Nephron progenitor cell (in vitro differentiated cells): Measurements from ENCODE around the gene CC2D1A.

ENCODE experiments used
- DNase-seq: peaks from one replicate; pipeline ENCODE4 v3.0.0; 2021
- H3K27ac Mint-ChIP-seq: 2 replicates; pipeline ENCODE4 v1.8.0; 2021; ENCODE audit warnings: mild to moderate bottlenecking, moderate library complexity, mixed read lengths
- H3K27me3 Mint-ChIP-seq: 2 replicates; pipeline ENCODE4 v1.8.0; 2021; ENCODE audit warnings: mild to moderate bottlenecking, low read depth, mixed read lengths; ENCODE audit not compliant: poor library complexity
- H3K36me3 Mint-ChIP-seq: 2 replicates; pipeline ENCODE4 v1.8.0; 2021; ENCODE audit warnings: low read depth, mixed read lengths
- H3K4me1 Mint-ChIP-seq: 2 replicates; pipeline ENCODE4 v1.8.0; 2021; ENCODE audit warnings: mixed read lengths
- H3K4me3 Mint-ChIP-seq: 2 replicates; pipeline ENCODE4 v1.8.0; 2021; ENCODE audit warnings: mild to moderate bottlenecking, moderate library complexity, mixed read lengths
- H3K9me3 Mint-ChIP-seq: 2 replicates; pipeline ENCODE4 v1.8.0; 2021; ENCODE audit warnings: mild to moderate bottlenecking, moderate library complexity, mixed read lengths
- TF ChIP-seq, protein P1 (sequence below): fragments of 200-600 bp; sonication (generic); IDR thresholded peaks from 2 replicates; pipeline ENCODE4 v1.5.0; 2021; ENCODE audit warnings: antibody characterized with exemption

The CC2D1A gene

DNA sequence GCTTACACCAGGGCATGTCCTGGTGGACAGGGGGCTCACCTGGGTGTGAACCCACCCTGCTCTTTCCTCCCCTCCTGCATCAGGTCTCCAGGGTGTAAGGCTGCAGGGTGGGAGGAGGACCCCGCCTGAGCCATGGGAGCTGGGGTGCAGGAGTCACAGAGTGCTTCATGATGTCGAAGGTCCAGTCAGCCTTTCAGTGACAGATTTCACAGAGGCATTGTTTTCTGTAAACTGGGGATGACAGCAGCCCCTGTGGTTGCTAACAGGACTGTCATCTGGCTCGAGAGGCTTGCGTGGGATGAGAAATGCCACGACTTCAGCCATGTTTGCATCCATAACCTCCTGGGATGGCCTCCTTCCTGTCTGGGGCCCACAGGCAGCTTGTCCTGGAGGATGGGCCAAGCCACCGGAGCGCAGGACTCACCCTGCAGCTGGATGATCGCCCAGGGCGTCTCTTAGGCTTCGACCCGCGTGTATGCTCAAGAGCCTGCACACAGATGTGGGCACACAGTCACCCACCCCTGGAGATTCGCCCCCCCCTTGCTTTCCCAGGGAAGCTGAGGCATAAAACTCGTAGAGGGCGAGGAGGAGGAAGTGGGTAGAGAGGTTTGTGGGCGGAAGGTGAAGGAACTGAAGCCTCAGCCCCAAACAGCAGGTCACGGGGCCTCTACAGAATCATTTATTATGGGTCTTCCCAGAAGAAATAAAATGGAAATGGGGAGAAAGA, 24.1 kb upstream of the CC2D1A start:
- Mint-ChIP-seq H3K36me3 (no peaks in the 10 kb centered on the region), H3K27me3 (peaks cover 8% of the 10 kb centered on the region), H3K4me1 (peaks cover 34% of the 10 kb centered on the region), H3K4me3 (no peak overlapping the region), H3K9me3 (no peaks in the 10 kb centered on the region), H3K27ac (no peak overlapping the region)
- TF ChIP-seq, protein P1, sequence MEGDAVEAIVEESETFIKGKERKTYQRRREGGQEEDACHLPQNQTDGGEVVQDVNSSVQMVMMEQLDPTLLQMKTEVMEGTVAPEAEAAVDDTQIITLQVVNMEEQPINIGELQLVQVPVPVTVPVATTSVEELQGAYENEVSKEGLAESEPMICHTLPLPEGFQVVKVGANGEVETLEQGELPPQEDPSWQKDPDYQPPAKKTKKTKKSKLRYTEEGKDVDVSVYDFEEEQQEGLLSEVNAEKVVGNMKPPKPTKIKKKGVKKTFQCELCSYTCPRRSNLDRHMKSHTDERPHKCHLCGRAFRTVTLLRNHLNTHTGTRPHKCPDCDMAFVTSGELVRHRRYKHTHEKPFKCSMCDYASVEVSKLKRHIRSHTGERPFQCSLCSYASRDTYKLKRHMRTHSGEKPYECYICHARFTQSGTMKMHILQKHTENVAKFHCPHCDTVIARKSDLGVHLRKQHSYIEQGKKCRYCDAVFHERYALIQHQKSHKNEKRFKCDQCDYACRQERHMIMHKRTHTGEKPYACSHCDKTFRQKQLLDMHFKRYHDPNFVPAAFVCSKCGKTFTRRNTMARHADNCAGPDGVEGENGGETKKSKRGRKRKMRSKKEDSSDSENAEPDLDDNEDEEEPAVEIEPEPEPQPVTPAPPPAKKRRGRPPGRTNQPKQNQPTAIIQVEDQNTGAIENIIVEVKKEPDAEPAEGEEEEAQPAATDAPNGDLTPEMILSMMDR = no peak
- no peak for DNase-seq

DNA sequence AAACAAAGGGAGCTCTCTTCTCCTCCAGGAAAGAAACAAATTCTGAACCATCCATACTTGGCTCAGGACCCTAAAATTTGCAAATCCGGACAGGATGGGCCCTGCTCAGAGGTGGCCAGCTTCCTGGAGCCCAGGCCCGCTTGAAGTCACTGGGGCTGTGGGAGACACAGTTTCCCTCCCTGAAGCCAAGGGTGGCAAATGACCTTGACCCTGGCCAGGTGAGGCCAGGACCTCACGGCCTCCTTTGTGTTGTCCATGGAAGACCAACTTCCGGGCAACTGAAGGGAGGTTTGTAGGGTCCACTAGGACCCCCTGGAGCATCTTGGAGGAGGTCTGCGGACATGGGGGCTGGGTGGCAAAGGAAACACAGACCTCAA, 23.6 kb upstream of the CC2D1A start:
- TF ChIP-seq, protein P1 = no peak
- H3K4me1 Mint-ChIP-seq = peaks cover 34% of the 10 kb centered on the region
- H3K36me3 Mint-ChIP-seq = no peaks in the 10 kb centered on the region
- DNase-seq = no peak
- no peak overlapping the region for H3K4me3 Mint-ChIP-seq
- no peaks in the 10 kb centered on the region for H3K9me3 Mint-ChIP-seq
- peaks cover 8% of the 10 kb centered on the region for H3K27me3 Mint-ChIP-seq
- H3K27ac Mint-ChIP-seq = no peak overlapping the region

DNA sequence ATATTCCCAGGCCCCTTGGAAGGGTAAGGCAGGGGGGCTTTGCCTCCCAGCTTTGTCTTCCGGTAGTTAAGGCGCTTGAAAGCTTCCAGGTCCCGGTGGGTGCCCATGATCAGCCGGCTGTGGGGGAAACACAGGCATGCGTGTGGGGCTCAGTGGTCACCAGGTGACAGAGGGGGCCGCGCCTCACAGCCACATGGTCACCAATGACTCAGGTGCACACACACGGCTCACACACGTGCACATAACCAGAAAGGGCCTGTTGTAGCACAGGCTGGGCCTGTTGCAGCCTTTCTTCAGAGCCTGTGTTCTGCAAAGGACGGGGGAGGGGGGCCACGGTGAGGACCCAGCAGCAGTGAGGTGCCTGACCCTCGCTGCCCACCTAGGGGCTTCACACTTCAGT, 23.2 kb upstream of the CC2D1A start:
- H3K36me3 Mint-ChIP-seq = no peaks in the 10 kb centered on the region
- peaks cover 34% of the 10 kb centered on the region for H3K4me1 Mint-ChIP-seq
- no peak overlapping the region for H3K4me3 Mint-ChIP-seq
- H3K9me3 Mint-ChIP-seq = no peaks in the 10 kb centered on the region
- DNase-seq = no peak
- peaks cover 8% of the 10 kb centered on the region for H3K27me3 Mint-ChIP-seq
- no peak overlapping the region for H3K27ac Mint-ChIP-seq
- TF ChIP-seq, protein P1 = no peak

DNA sequence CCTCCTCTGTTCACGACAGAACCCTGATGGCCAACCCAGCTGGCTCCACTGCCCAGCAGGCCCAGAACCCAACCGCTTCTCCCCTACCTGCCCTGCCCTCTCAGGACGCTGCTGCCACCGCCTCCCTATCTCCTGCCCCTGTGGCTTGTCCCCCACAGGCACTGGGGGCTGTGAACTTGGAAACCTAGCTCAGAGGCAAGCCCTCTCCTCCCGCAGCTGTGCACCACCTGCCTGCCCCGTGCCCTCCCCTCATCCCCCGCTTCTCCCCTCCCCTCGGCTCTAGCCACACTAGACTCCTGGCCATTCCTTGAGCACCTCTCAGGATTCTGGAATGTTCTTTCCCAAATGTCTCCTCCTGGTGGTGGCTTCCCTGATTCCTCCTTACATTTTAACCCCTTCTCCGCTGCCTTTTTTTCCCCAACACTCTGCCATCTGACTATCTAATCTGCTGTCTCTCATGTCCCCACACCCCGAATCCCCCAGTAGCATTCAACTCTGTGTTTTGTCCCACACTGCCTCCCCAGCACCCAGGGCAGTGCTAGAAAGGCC, 22.4 kb upstream of the CC2D1A start:
- TF ChIP-seq, protein P1 = no peak
- Mint-ChIP-seq H3K9me3 (no peaks in the 10 kb centered on the region), H3K4me1 (peaks cover 34% of the 10 kb centered on the region), H3K4me3 (no peak overlapping the region), H3K27ac (no peak overlapping the region), H3K36me3 (no peaks in the 10 kb centered on the region), H3K27me3 (peaks cover 8% of the 10 kb centered on the region)
- no peak for DNase-seq

DNA sequence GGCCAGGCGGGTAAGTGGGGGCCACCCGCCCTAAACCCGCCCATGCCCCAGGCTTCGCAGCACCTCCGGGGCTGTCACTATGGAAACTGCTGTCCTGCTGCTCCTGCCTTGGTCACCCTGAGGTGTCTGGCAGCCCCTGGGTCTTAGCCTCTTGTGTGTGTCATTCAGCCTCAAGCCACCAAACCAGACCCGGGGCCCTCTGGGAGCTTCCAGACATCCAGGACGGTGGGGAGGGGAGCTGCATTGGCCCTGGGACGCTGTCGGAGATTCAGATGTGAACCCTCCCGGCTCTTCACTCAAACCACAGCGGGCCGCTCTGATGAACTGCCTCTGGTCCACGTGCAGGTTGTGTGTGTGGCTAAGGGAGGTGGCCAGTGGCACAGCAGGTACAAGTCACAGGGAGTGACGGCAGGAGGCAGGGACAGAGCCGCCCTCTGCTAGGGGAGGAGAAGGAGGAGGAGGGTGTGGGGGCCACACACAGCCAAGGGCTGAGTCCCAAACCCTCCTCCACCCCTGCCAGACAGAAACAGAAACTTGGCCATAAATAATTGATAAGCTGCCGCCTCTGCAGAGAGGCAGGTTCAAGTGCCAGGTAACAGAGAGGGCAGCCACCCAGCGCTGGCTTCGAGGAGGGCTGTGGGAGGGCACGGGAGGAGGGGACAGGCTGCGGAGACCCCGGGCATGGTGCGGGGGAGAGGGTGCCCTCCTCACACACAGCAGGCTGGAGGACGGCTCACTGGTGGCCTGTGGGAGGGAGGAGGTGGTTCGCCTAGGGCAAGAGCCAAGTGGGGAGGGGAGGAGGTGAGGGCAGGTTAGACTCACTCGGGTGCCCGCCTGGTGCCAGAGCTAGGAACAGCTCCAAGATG, 21.0 kb upstream of the CC2D1A start:
- peaks cover 5% of the 10 kb centered on the region for H3K27me3 Mint-ChIP-seq
- no peaks in the 10 kb centered on the region for H3K36me3 Mint-ChIP-seq
- DNase-seq = no peak
- no peaks in the 10 kb centered on the region for H3K9me3 Mint-ChIP-seq
- H3K4me1 Mint-ChIP-seq = peaks cover 34% of the 10 kb centered on the region
- TF ChIP-seq, protein P1 = no peak
- H3K4me3 Mint-ChIP-seq = no peak overlapping the region
- peak overlapping the region; percentile 39 for H3K27ac Mint-ChIP-seq
